ENCODE results near the gene RAMP2.
"Not testable (repeated sequence)": the region's sequence is repeated elsewhere in the genome, so short reads cannot be mapped to it uniquely, and the experiment has no call there.

Gene RAMP2

DNA sequence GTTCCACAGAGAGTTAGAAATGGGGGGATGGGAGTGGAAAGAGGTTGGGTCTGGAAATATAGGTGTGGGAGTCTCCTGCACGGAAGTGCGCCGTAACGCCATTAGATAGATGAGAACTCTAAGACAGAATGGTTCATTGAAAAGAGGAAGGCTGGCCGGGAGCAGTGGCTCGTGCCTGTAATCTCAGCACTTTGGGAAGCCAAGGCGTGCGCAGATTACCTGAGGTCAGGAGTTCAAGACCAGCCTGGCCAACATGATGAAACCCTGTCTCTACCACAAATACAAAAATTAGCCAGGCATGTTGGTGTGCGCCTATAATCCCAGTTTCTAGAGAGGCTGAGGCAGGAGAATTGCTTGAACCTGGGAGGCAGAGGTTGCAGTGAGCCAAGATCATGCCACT lies 7.0 kb downstream of the RAMP2 start:
- not testable (repeated sequence) for DNase-seq (ENCODE audit: low read depth, low spot score)

DNA sequence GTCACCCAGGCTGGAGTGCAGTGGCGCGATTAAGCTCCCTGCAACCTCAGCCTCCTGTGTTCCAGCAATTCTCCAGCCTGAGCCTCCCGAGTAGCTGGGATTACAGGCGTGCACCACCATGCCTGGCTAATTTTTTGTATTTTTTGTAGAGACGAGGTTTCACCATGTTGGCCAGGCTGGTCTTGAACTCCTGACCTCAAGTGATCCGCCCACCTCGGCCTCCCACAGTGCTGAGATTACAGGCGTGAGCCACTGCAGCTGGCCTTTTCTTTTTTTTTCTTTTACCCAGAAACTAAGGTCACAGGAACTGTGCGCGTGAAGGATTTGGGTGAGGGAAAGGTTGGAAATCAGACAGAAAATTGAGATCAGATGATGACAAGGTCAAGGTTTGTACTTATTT lies 8.9 kb downstream of the RAMP2 start:
- DNase-seq (ENCODE audit: low read depth, low spot score), result not testable (repeated sequence)

DNA sequence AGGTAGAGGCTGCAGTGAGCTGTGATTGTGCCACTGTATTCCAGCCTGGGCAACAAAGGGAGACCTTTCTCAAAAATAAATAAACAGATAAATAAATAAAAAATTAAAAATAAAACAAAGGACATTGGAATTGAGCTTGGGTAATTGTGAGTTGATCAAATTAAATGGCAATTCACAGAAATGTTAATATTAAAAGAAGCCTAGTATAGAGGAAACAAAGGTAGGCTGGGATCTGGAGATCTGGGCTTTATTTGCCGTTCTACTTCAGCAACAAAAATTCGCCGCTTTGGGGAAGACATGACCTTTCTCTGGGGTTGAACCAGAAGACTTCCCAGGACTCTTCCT lies 11.9 kb downstream of the RAMP2 start:
- no peak for DNase-seq (ENCODE audit: low read depth, low spot score)

DNA sequence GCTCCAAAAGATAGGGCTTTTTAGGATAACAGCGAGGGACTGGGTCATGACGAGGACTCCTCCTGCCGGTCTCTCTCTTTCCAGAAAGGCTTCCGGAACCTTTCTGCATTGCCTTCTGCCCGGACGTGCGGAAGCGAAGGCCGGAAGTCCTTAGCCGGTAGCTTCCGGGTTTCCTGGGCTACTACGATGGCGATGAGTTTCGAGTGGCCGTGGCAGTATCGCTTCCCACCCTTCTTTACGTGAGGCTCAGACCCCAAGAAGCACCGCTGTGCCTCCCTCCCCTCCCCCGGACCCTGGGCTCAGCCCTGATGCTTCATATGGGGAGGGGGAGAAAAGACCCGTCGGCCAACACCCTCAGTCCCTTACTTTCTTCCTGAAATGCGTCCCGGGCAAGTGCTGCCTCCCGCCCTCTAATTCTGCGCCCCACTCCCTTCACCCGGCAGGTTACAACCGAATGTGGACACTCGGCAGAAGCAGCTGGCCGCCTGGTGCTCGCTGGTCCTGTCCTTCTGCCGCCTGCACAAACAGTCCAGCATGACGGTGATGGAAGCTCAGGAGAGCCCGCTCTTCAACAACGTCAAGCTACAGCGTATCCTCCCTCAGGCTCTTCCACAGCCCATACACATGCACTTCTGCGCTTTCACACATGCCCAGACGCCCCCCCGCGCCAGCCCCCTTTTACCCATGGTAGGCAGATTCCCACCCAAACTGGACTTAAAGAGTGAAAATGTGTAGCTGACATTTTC lies 12.4 kb downstream of the RAMP2 start, which contains the start of gene VPS25:
TSS of gene VPS25 (plus strand) at position 160 of the 746 bp plus-strand sequence. CDS start at position 187, 27 bp downstream.
- peak; percentile 90 for DNase-seq (ENCODE audit: low read depth, low spot score)

DNA sequence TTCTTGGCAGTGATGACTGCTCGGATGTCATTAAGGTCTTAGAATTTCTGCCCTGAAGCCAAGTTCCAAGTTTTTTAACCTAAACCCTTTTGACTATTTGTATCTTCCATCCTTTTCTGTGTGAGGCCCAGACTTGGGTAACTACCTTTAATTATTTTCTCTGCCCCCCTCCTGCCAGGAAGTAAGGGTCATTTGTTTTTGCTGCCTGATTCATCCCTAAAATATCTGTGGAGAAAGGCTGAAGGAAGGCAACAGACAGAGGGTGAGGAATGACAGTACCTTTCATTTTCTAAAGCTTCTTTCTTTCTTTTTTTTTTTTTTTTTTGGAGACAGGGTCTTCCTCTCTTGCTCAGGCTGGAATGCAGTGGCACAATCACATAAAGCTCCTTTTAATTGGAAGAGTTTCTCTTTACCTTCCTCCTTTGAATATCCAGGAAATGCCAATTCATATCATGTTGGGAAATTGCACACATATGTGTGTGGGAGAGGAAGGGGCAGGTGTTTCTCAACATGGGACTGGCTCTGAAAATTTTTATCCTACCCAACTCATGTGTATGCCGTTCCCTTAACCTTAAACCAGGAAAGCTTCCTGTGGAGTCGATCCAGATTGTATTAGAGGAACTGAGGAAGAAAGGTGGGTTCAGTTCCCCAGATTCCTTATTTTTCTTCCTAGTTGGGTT lies 13.2 kb downstream of the RAMP2 start:
- peak; percentile 32 for DNase-seq (ENCODE audit: low read depth, low spot score)

DNA sequence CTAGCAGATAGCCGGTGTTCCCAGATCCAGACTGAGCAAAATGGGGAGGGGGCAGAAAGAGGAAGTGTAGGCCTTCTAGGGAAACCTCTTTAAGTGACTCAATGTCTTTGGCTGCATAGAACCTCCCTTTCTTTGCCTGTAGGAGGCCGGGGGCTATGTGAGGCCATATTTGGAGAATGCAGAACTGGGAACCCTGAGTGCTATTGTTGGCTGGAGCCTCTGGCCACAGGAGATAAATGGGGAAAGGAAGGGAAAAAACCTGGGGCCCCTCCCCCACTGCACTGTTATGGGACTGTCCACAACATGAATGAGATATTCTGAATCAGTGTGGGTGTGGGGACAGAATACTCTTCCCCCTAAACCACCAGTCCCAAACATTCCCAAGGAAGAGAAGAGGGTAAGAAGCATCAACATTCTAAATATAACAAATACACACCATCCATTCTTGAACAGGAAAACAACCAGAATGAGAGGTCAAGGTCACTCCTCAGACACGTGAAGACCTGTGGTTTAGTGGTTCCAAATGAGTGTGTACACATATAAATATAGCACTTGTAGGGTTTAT lies 14.6 kb downstream of the RAMP2 start:
- DNase-seq (ENCODE audit: low read depth, low spot score), result peak; percentile 83

DNA sequence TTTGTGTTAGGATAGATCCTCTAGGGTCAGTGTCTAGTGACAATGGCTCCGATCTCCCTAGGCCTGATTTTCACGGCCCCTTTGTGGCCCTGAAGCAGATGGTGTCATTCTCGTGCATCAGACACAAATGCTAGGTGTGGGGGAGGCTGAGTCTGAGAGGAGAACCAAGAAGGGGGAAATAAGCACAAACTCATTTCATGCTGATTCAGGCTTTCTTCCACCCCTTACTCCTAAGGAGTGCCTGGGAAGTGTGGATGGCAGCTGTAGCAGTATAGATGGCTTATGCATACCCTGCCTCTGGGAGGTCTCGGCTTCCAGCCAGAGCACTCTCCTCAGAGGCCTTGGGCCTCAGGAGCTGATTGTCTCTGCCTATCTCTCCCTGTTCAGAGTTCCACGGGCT lies 17.5 kb downstream of the RAMP2 start:
- DNase-seq (ENCODE audit: low read depth, low spot score), result no peak

DNA sequence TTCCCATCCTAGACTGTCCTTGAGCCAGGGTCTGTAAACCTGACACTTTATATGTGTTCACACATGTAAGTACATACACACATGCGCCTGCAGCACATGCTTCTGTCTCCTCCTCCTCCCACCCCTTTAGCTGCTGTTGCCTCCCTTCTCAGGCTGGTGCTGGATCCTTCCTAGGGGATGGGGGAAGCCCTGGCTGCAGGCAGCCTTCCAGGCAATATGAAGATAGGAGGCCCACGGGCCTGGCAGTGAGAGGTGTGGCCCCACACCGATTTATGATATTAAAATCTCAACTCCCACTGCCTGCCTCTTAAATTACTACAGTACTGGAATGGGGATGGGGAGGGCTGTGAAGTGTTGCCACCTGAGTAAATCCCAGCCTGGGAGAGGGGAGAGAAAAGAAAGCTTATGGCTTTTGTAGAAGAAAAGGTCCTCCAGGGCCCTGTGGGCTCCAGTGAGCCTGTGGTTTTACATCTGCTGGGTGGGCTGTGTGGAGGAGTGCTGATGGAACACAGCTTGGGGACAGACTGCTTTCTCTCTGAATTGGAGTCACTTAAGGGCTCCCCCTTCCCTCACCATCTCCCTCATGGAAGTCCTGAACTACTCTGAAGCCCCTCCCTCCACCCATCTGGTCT lies 18.4 kb downstream of the RAMP2 start:
- DNase-seq (ENCODE audit: low read depth, low spot score), result no peak

DNA sequence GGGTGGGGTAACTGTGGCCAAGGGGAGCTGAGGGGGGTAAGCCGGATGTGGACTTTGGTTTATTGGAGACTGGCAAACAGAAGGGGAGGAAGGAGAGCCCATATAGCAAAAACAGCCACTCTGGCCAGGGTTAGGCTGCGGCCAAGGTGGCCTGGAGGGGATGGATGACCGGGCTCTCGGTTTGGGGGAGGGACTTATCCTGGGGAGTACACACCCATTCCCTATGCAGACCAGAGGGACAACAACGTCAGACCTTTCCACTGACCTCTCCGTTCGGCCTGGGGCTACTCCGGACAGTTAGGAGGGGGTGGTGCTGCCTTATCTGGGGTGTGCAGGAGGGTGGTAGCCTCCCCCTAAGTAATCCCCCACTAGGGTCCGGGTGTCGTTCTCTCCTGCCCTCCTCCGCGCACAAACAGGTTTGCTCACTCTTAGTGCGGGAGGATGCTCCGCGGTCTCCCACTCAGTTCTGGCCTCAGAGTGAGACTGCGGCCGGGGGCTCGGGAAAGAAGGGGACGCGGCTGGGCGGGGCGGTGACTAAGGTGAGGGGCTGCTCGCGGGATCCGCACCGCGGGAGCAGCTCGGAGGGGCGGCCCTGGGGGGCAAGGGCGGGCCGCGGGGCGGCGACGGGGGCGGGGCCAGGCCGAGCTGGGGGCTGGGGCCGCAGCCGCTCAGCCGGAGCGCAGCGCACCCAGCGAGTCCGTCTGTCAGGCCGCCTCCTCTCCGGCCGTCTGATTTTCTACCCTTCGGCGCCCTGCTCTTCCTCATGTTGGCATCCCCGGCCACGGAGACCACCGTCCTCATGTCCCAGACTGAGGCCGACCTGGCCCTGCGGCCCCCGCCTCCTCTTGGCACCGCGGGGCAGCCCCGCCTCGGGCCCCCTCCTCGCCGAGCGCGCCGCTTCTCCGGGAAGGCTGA lies 19.2 kb downstream of the RAMP2 start, which contains the start of gene WNK4:
TSS of gene WNK4 (plus strand) at position 675 of the 915 bp plus-strand sequence. CDS start at position 764, 89 bp downstream.
- DNase-seq (ENCODE audit: low read depth, low spot score), result peak; percentile 71

DNA sequence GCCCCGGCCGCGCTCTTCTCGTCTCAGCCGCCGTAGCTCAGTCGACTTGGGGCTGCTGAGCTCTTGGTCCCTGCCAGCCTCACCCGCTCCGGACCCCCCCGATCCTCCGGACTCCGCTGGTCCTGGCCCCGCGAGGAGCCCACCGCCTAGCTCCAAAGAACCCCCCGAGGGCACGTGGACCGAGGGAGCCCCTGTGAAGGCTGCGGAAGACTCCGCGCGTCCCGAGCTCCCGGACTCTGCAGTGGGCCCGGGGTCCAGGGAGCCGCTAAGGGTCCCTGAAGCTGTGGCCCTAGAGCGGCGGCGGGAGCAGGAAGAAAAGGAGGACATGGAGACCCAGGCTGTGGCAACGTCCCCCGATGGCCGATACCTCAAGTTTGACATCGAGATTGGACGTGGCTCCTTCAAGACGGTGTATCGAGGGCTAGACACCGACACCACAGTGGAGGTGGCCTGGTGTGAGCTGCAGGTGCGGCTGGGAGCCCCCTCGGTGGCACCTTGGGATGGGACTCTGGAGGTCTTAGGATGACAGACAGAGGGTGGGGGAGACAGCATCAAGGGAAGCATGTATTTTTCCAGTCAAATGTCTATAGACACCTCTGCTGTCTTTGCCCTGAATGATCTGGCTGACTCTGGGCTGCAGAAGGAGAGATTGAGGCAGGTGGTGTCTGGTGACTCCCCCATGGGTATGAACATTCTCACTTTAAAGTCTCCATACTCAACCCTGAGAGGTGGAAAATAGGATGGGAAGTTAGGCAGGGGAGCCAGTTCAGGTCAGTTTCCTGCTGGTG lies 20.0 kb downstream of the RAMP2 start:
- DNase-seq (ENCODE audit: low read depth, low spot score), result peak; percentile 11

DNA sequence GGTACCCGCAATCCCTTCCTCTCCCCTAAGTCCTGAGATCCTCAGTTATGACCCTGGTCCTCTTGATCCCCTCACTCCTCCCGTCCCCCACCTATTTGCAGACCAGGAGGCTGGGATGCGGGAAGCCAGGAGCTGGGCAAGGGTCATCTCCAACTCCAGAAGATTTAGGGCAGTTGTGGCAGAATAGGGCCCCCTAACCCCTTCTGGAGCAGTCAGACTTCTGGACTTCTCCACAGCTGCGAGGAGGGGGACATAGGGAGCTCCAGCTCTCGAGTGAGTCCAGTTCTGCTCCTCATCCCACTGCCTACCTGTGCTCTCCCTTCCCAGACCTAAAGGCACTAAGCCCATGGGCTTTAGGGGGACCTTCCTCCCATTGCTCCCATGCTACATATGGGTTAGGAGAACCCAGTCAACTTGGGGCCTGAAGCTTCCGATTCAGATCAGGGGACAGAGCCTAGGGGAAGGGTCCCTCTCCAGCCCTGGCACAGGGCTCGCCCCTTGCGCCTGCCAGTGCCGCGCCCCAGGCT lies 20.7 kb downstream of the RAMP2 start:
- DNase-seq (ENCODE audit: low read depth, low spot score), result peak; percentile 15

DNA sequence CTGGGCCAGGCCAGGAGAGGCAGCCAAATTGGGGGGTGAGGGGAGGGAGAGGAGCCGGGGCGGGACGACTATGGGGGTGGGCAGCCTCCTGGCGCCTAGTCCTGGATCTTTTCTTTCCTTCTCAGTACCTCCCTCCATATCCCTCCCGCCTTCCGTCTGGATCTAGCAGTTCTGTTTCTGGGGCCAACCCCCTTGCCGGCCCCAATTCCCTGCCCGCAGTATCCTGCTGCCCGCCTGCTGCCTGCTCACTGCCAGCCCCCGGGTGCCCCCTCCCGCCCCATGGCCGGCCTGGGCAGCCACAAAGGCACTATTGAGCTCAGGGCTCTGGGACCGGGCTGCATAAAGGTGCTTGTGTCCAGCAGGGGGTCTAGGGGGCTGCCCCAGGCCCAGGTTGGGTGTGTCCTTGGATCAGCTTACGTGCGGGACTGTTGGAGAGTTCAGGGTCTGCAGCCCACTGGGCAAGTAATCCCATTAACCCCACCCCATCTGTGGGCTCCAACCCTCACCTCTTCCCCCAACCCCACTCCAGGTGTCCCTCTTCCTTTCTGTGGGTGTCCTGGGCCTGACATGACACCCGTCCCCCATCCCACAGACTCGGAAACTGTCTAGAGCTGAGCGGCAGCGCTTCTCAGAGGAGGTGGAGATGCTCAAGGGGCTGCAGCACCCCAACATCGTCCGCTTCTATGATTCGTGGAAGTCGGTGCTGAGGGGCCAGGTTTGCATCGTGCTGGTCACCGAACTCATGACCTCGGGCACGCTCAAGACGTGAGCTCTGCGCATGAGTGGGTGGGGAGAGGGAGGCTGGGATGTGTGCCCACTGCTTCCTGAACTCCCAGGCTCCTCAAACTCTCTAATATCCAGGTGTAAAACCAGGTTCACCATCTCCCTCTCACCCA lies 21.4 kb downstream of the RAMP2 start:
- DNase-seq (ENCODE audit: low read depth, low spot score), result peak; percentile 28

DNA sequence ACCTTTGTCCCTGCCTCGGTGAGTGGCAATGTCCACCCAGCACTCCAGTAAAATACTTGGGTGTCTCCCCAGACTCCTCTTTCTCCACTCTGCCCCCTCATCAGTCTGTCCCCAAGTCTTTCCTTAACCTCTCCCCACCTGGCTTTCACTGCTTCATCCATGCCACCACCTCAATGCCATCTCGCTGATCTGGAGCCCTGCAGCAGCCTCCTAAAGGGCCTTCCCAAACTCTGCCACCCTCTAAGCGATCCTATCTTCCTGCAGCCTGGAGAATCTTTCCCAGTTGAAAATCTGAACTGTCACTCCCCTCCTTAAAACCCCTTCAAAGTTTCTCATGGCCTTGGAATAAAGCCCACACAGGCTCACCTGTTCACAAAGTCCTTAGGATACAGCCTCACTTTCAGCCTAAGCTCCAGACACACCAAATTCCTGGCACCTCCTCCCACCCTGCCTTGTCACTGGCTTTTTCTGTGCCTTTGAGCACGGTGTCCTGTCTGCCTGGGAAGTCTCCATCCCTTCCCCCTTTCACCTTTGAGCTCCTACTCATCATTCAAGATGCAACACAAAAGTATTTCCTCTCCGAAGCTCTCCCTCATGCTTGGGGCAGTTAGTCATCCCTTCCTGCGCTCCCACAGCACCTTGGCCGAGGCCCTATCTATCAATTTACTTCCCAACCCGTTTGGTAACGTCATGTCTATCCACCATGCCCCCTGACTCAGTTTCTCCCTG lies 22.2 kb downstream of the RAMP2 start:
- DNase-seq (ENCODE audit: low read depth, low spot score), result peak; percentile 60

DNA sequence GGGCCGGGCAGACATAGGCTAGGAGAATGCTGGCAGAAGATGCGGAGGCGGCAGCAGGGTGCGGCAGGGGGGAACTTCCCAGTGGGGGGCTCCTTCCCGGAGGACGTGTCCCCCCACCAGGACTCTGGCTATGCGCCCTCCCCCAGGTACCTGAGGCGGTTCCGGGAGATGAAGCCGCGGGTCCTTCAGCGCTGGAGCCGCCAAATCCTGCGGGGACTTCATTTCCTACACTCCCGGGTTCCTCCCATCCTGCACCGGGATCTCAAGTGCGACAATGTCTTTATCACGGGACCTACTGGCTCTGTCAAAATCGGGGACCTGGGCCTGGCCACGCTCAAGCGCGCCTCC lies 22.7 kb downstream of the RAMP2 start:
- DNase-seq (ENCODE audit: low read depth, low spot score), result no peak

DNA sequence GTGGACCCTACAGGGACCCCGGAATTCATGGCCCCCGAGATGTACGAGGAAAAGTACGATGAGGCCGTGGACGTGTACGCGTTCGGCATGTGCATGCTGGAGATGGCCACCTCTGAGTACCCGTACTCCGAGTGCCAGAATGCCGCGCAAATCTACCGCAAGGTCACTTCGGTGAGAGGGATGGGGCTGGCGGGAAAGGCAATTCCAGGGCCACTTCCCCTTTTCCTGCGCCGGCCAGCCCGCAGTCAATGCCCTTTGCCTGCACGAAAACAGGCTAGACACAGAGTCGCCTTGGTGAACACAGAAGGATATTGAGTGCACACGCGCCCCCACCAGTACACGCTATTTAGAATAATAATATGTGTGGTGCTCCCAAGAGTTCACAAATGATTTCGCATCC lies 23.4 kb downstream of the RAMP2 start:
- DNase-seq (ENCODE audit: low read depth, low spot score), result peak; percentile 18

DNA sequence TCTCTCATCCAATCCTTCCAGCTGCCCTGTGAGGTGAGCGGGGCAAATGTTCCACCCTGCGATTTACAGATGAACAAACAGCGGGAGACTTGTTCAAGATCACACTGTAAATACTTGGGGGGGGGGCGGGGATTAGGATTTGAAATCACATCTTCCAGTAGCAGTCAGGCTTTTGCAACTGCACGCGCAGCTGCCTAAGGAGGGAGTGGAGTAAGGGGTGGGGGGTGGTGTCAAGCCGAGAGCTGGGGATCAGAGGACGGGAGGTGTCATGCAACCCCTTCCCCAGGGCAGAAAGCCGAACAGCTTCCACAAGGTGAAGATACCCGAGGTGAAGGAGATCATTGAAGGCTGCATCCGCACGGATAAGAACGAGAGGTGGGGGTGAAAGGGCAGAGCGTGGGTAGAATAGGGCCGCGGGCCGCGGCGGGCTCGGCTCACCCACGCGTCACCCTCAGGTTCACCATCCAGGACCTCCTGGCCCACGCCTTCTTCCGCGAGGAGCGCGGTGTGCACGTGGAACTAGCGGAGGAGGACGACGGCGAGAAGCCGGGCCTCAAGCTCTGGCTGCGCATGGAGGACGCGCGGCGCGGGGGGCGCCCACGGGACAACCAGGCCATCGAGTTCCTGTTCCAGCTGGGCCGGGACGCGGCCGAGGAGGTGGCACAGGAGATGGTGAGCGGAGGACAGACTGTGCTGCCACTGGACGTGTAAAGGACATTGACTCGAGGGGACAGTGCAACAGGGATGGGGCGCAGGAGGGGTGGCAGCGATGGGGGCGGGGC lies 24.0 kb downstream of the RAMP2 start:
- DNase-seq (ENCODE audit: low read depth, low spot score), result peak; percentile 17

DNA sequence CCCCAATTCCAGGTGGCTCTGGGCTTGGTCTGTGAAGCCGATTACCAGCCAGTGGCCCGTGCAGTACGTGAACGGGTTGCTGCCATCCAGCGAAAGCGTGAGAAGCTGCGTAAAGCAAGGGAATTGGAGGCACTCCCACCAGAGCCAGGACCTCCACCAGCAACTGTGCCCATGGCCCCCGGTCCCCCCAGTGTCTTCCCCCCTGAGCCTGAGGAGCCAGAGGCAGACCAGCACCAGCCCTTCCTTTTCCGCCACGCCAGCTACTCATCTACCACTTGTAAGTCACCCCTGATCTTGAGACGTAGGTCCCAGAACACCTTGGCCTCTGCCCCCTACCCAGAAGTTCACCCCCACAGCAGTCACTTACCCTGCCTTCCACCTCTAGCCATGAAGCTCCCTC lies 26.2 kb downstream of the RAMP2 start:
- DNase-seq (ENCODE audit: low read depth, low spot score), result no peak

DNA sequence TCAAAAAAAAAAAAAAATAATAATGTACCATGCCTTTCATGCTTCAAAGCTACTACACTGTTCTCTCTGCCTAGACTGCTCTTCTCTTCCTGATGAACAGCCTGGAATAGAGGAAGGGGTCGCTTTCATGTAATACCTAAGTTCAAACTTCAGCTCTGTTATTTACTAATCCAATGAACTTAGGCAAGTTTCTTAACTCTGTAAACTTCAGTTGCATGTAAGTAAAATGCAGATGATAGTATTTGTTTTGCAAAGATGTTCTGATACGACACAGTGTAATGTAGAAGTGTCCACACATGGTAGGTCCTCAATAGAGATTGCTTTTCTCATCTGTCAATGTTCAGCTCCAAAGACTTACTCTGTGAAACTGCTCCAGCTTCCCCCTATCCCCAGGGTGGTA lies 30.9 kb downstream of the RAMP2 start:
- no peak for DNase-seq (ENCODE audit: low read depth, low spot score)
